Measurements from ENCODE around the gene IFITM5.
"Not testable (repeated sequence)": the region's sequence is repeated elsewhere in the genome, so short reads cannot be mapped to it uniquely, and the experiment has no call there.

IFITM5 gene

GRCh38 chr11:293852-294661 lies 5.3 kb downstream of the IFITM5 start:
- DNase-seq, result no peak

- no peak for DNase-seq
Measured at GRCh38 chr11:293271-293851, 6.0 kb downstream of the IFITM5 start.

GRCh38 chr11:292211-293121 lies 6.9 kb downstream of the IFITM5 start:
- DNase-seq, result no peak

- DNase-seq, result no peak
Measured at GRCh38 chr11:291281-292210, 7.8 kb downstream of the IFITM5 start.

- DNase-seq, result no peak
Measured at GRCh38 chr11:290621-291231, 8.6 kb downstream of the IFITM5 start.

- no peak for DNase-seq
Measured at GRCh38 chr11:289712-290620, 9.4 kb downstream of the IFITM5 start.

- DNase-seq, result no peak
Measured at GRCh38 chr11:289398-289711, 10.0 kb downstream of the IFITM5 start.

GRCh38 chr11:288478-289397 lies 10.6 kb downstream of the IFITM5 start, which contains the start of gene PGGHG:
Gene PGGHG (plus strand): TSS chr11:289126. CDS start chr11:289817, 691 bp downstream.
- peak; percentile 35 for DNase-seq

- DNase-seq, result no peak
Measured at GRCh38 chr11:287821-288477, 11.4 kb downstream of the IFITM5 start.

- DNase-seq, result not testable (repeated sequence)
Measured at GRCh38 chr11:286977-287820, 12.1 kb downstream of the IFITM5 start.

GRCh38 chr11:285894-286220 lies 13.5 kb downstream of the IFITM5 start:
- DNase-seq, result no peak

- DNase-seq, result no peak
Measured at GRCh38 chr11:285021-285893, 14.1 kb downstream of the IFITM5 start.

- no peak for DNase-seq
Measured at GRCh38 chr11:284105-285020, 15.0 kb downstream of the IFITM5 start.

- DNase-seq, result no peak
Measured at GRCh38 chr11:283405-284104, 15.8 kb downstream of the IFITM5 start.

GRCh38 chr11:282630-283360 lies 16.5 kb downstream of the IFITM5 start:
- DNase-seq, result no peak

Data from MV-4-11 (cell line).